ENCODE measurements around the gene SPRYD7.
A peak's percentile ranks its signal among the peaks of the same experiment; 100 is the strongest.

Gene SPRYD7

DNA sequence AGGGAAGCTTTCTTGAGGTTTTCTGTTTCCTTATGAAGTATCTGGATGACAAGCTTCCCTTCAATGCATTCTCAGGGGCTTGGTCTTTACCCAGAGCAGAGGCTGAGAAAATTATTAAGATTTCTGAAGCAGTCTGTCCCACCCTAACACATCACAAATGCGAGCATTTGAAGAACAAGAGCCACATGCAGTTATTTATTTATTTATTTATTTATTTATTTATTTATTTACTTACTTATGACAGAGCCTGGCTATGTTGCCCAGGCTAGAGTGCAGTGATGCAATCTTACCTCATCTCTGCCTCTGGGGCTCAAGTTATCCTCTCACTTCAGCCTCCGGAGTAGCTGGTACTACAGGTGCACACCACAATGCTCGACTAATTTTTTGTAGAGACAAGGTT is 38.4 kb downstream of the SPRYD7 start:
- H3K9me3 ChIP-seq (ENCODE audit: control extremely low read depth in 1 of 5, control insufficient read depth in 4 of 5, insufficient read depth in 2 of 5, low read depth in 1 of 5, low read length in 4 of 5): peaks cover 0 to 3% (median 0%) of the 10 kb centered on the region in 5 experiments
- ChIA-PET POLR2A (interaction anchor here (0.7 kb wide), 1 partner anchor 11 kb away, joined by 4 read pairs; no protein-coding TSS in a partner anchor), CTCF (no interaction called here)
- no peak overlapping the region for H3K27ac ChIP-seq (ENCODE audit: insufficient read depth in 1 of 2, low read depth in 1 of 2, low read length in 2 of 2, poor library complexity in 1 of 2, severe bottlenecking in 2 of 2)
- DNase-seq: no peak
- H3K36me3 ChIP-seq (ENCODE audit: control insufficient read depth in 4 of 4, insufficient read depth in 4 of 4, low read length in 3 of 4): no peaks in the 10 kb centered on the region
- no peaks in the 10 kb centered on the region for H3K27me3 ChIP-seq (replicated peaks in 2 of 5; ENCODE audit: control insufficient read depth in 4 of 5, insufficient read depth in 5 of 5, low read length in 4 of 5)
- no peak overlapping the region for H3K4me3 ChIP-seq (ENCODE audit: control insufficient read depth in 1 of 7, extremely low read depth in 1 of 7, insufficient read depth in 4 of 7, low read depth in 2 of 7, low read length in 6 of 7)
- H3K4me1 ChIP-seq (ENCODE audit: control extremely low read depth in 1 of 4, control insufficient read depth in 4 of 4, insufficient read depth in 4 of 4, low read length in 3 of 4): no peaks in the 10 kb centered on the region
- WGBS (ENCODE audit: insufficient coverage): 92% methylated on average over 2 of the region's 3 CpGs

DNA sequence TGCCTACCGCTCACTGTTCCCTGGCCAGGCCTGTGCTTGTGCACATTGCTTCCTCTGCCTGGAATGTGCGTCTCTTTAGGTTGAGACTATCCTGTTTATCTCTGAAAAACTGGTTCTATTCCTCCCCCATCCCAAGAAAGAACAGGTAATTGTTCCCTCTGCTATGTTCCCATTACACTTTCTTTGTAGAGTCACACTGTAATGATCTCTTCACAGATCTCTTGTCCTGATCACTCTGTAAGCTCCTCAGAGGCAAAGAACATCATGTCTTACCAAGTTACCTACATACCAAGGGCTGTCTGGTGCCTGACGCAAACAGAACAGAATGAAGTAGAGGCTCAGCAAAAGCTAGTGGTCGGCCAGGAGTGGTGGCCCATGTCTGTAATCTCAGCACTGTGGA is 40.3 kb downstream of the SPRYD7 start:
- ChIA-PET CTCF (interaction anchor here (1.9 kb wide), 1 partner anchor 13 kb away, joined by 6 read pairs; no protein-coding TSS in a partner anchor), POLR2A (no interaction called here)
- WGBS (ENCODE audit: insufficient coverage): no CpG with 5 or more reads among the region's 4 CpGs
- no peaks in the 10 kb centered on the region for H3K4me1 ChIP-seq (ENCODE audit: control extremely low read depth in 1 of 4, control insufficient read depth in 4 of 4, insufficient read depth in 4 of 4, low read length in 3 of 4)
- no peak overlapping the region for H3K4me3 ChIP-seq (ENCODE audit: control insufficient read depth in 1 of 7, extremely low read depth in 1 of 7, insufficient read depth in 4 of 7, low read depth in 2 of 7, low read length in 6 of 7)
- H3K27ac ChIP-seq (ENCODE audit: insufficient read depth in 1 of 2, low read depth in 1 of 2, low read length in 2 of 2, poor library complexity in 1 of 2, severe bottlenecking in 2 of 2): no peak overlapping the region
- H3K36me3 ChIP-seq (ENCODE audit: control insufficient read depth in 4 of 4, insufficient read depth in 4 of 4, low read length in 3 of 4): no peaks in the 10 kb centered on the region
- H3K9me3 ChIP-seq (ENCODE audit: control extremely low read depth in 1 of 5, control insufficient read depth in 4 of 5, insufficient read depth in 2 of 5, low read depth in 1 of 5, low read length in 4 of 5): peaks cover 0 to 3% (median 0%) of the 10 kb centered on the region in 5 experiments
- no peak for DNase-seq
- no peaks in the 10 kb centered on the region for H3K27me3 ChIP-seq (replicated peaks in 2 of 5; ENCODE audit: control insufficient read depth in 4 of 5, insufficient read depth in 5 of 5, low read length in 4 of 5)

GRCh38 chr13:49893591-49893990 is 42.5 kb downstream of the SPRYD7 start:
- Histone ChIP-seq H3K4me3 (ENCODE audit: control insufficient read depth in 1 of 7, extremely low read depth in 1 of 7, insufficient read depth in 4 of 7, low read depth in 2 of 7, low read length in 6 of 7) (no peak overlapping the region), H3K27ac (ENCODE audit: insufficient read depth in 1 of 2, low read depth in 1 of 2, low read length in 2 of 2, poor library complexity in 1 of 2, severe bottlenecking in 2 of 2) (no peak overlapping the region), H3K36me3 (ENCODE audit: control insufficient read depth in 4 of 4, insufficient read depth in 4 of 4, low read length in 3 of 4) (no peaks in the 10 kb centered on the region), H3K9me3 (ENCODE audit: control extremely low read depth in 1 of 5, control insufficient read depth in 4 of 5, insufficient read depth in 2 of 5, low read depth in 1 of 5, low read length in 4 of 5) (peaks cover 0 to 3% (median 0%) of the 10 kb centered on the region in 5 experiments), H3K4me1 (ENCODE audit: control extremely low read depth in 1 of 4, control insufficient read depth in 4 of 4, insufficient read depth in 4 of 4, low read length in 3 of 4) (no peaks in the 10 kb centered on the region), H3K27me3 (replicated peaks in 2 of 5; ENCODE audit: control insufficient read depth in 4 of 5, insufficient read depth in 5 of 5, low read length in 4 of 5) (no peaks in the 10 kb centered on the region)
- ChIA-PET CTCF (interaction anchor here (1.1 kb wide), 1 partner anchor 43 kb away, joined by 3 read pairs; the partner anchor contains the start of gene SPRYD7), POLR2A (no interaction called here)
- WGBS (ENCODE audit: insufficient coverage): 96% methylated on average over 3 of the region's 3 CpGs
- no peak for DNase-seq

DNA sequence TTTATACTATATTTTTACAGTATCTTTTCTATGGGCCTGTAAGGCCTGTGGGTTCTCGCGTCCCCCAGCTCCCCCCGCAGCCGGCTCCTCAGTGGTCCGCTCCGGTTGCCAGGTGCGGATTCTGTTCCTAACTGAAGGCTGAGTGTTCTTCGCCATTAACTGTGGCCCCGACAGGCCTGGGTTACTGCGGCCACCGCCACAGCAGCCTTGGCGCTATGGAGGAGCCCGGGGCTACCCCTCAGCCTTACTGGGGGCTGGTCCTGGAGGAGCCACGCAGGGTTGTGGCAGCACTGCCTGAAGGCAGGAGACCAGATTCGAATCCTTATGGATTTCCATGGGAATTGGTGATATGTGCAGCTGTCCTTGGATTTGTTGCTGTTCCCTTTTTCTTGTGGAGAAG is 45.8 kb downstream of the SPRYD7 start:
- Histone ChIP-seq H3K9me3 (ENCODE audit: control extremely low read depth in 1 of 5, control insufficient read depth in 4 of 5, insufficient read depth in 2 of 5, low read depth in 1 of 5, low read length in 4 of 5) (peaks cover 0 to 3% (median 2%) of the 10 kb centered on the region in 5 experiments), H3K27ac (ENCODE audit: insufficient read depth in 1 of 2, low read depth in 1 of 2, low read length in 2 of 2, poor library complexity in 1 of 2, severe bottlenecking in 2 of 2) (no peak overlapping the region), H3K4me3 (ENCODE audit: control insufficient read depth in 1 of 7, extremely low read depth in 1 of 7, insufficient read depth in 4 of 7, low read depth in 2 of 7, low read length in 6 of 7) (no peak overlapping the region), H3K4me1 (ENCODE audit: control extremely low read depth in 1 of 4, control insufficient read depth in 4 of 4, insufficient read depth in 4 of 4, low read length in 3 of 4) (no peaks in the 10 kb centered on the region), H3K27me3 (replicated peaks in 2 of 5; ENCODE audit: control insufficient read depth in 4 of 5, insufficient read depth in 5 of 5, low read length in 4 of 5) (no peaks in the 10 kb centered on the region), H3K36me3 (ENCODE audit: control insufficient read depth in 4 of 4, insufficient read depth in 4 of 4, low read length in 3 of 4) (no peaks in the 10 kb centered on the region)
- ChIA-PET CTCF (no interaction called here), POLR2A (no interaction called here)
- 100% methylated on average over 10 of the region's 15 CpGs for WGBS (ENCODE audit: insufficient coverage)
- no peak for DNase-seq

GRCh38 chr13:49878682-49879081 is 57.5 kb downstream of the SPRYD7 start:
- H3K9me3 ChIP-seq (ENCODE audit: control extremely low read depth in 1 of 5, control insufficient read depth in 4 of 5, insufficient read depth in 2 of 5, low read depth in 1 of 5, low read length in 4 of 5): peaks cover 7 to 43% (median 16%) of the 10 kb centered on the region in 5 experiments
- ChIA-PET POLR2A (no interaction called here), CTCF (no interaction called here)
- DNase-seq: no peak
- H3K27ac ChIP-seq (ENCODE audit: insufficient read depth in 1 of 2, low read depth in 1 of 2, low read length in 2 of 2, poor library complexity in 1 of 2, severe bottlenecking in 2 of 2): no peak overlapping the region
- no peaks in the 10 kb centered on the region for H3K36me3 ChIP-seq (ENCODE audit: control insufficient read depth in 4 of 4, insufficient read depth in 4 of 4, low read length in 3 of 4)
- WGBS (ENCODE audit: insufficient coverage): 100% methylated on average over 3 of the region's 3 CpGs
- H3K4me3 ChIP-seq (ENCODE audit: control insufficient read depth in 1 of 7, extremely low read depth in 1 of 7, insufficient read depth in 4 of 7, low read depth in 2 of 7, low read length in 6 of 7): no peak overlapping the region
- H3K27me3 ChIP-seq (replicated peaks in 2 of 5; ENCODE audit: control insufficient read depth in 4 of 5, insufficient read depth in 5 of 5, low read length in 4 of 5): no peaks in the 10 kb centered on the region
- no peaks in the 10 kb centered on the region for H3K4me1 ChIP-seq (ENCODE audit: control extremely low read depth in 1 of 4, control insufficient read depth in 4 of 4, insufficient read depth in 4 of 4, low read length in 3 of 4)

DNA sequence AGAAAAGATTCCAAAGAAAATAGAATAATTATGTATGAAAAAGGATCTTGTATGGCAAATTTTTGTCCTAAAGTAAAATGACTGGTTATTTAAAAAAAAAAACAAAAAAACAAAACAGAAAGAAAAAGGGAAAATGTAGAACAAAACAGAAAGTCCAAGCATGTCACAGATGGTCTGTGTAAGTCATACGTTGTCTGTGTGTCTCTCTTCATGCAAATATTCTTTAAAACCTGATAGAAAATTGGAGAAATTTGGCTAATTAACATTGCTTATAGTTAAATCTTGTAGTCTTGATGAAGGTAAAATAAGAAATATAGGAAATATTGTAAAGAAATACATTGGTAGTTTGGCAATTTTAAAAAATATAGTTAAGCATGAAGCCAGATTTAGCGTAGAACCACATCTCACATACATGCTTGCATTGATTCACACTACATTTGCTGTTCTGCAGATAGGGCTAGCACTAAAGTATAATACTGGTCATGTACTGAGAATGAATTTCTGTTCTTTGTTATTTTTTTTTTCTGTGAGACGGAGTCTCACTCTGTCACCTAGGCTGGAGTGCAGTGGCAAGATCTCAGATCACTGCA is 58.4 kb downstream of the SPRYD7 start:
- ChIA-PET CTCF (no interaction called here), POLR2A (no interaction called here)
- WGBS (ENCODE audit: insufficient coverage): 100% methylated on average over 2 of the region's 3 CpGs
- no peak overlapping the region for H3K4me3 ChIP-seq (ENCODE audit: control insufficient read depth in 1 of 7, extremely low read depth in 1 of 7, insufficient read depth in 4 of 7, low read depth in 2 of 7, low read length in 6 of 7)
- H3K36me3 ChIP-seq (ENCODE audit: control insufficient read depth in 4 of 4, insufficient read depth in 4 of 4, low read length in 3 of 4): no peaks in the 10 kb centered on the region
- H3K9me3 ChIP-seq (ENCODE audit: control extremely low read depth in 1 of 5, control insufficient read depth in 4 of 5, insufficient read depth in 2 of 5, low read depth in 1 of 5, low read length in 4 of 5): peaks cover 7 to 45% (median 19%) of the 10 kb centered on the region in 5 experiments
- peak in 2 of 3 donors; percentile 49 to 52 for DNase-seq
- H3K4me1 ChIP-seq (ENCODE audit: control extremely low read depth in 1 of 4, control insufficient read depth in 4 of 4, insufficient read depth in 4 of 4, low read length in 3 of 4): no peaks in the 10 kb centered on the region
- H3K27me3 ChIP-seq (replicated peaks in 2 of 5; ENCODE audit: control insufficient read depth in 4 of 5, insufficient read depth in 5 of 5, low read length in 4 of 5): no peaks in the 10 kb centered on the region
- no peak overlapping the region for H3K27ac ChIP-seq (ENCODE audit: insufficient read depth in 1 of 2, low read depth in 1 of 2, low read length in 2 of 2, poor library complexity in 1 of 2, severe bottlenecking in 2 of 2)

DNA sequence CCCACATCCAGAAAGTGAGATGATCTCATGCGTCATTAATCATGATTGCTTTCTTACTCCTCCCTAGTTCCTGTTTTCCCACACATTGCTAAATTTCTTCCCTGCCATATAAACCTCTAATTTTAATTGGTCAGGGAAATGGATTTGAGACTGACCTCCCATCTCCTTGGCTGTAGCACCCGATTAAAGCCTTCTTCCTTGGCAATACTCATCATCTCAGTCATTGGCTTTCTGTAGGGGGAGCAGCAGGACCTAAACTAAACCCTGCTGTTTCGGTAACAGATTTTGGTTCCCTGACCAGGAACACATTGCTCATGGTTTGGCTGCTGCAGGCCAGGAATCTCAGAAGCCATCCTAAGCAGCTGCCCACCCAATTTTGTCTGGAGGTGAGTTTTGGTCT is 61.7 kb downstream of the SPRYD7 start:
- H3K4me3 ChIP-seq (ENCODE audit: control insufficient read depth in 1 of 7, extremely low read depth in 1 of 7, insufficient read depth in 4 of 7, low read depth in 2 of 7, low read length in 6 of 7): no peak overlapping the region
- POLR2A ChIA-PET: no interaction called here
- CTCF ChIA-PET: no interaction called here
- no peak overlapping the region for H3K27ac ChIP-seq (ENCODE audit: insufficient read depth in 1 of 2, low read depth in 1 of 2, low read length in 2 of 2, poor library complexity in 1 of 2, severe bottlenecking in 2 of 2)
- peaks cover 7 to 40% (median 19%) of the 10 kb centered on the region in 5 experiments for H3K9me3 ChIP-seq (ENCODE audit: control extremely low read depth in 1 of 5, control insufficient read depth in 4 of 5, insufficient read depth in 2 of 5, low read depth in 1 of 5, low read length in 4 of 5)
- DNase-seq: no peak
- no peaks in the 10 kb centered on the region for H3K27me3 ChIP-seq (replicated peaks in 2 of 5; ENCODE audit: control insufficient read depth in 4 of 5, insufficient read depth in 5 of 5, low read length in 4 of 5)
- H3K36me3 ChIP-seq (ENCODE audit: control insufficient read depth in 4 of 4, insufficient read depth in 4 of 4, low read length in 3 of 4): no peaks in the 10 kb centered on the region
- 100% methylated on average over 3 of the region's 3 CpGs for WGBS (ENCODE audit: insufficient coverage)
- H3K4me1 ChIP-seq (ENCODE audit: control extremely low read depth in 1 of 4, control insufficient read depth in 4 of 4, insufficient read depth in 4 of 4, low read length in 3 of 4): no peaks in the 10 kb centered on the region
